ENCODE results near the gene PERCC1.

Gene PERCC1

GRCh38 chr16:1448536-1449116 lies 17.7 kb downstream of the PERCC1 start:
- DNase-seq (ENCODE audit: low read depth in 4 of 4, low spot score in 1 of 4) = no peak

- DNase-seq (ENCODE audit: low read depth in 4 of 4, low spot score in 1 of 4) = no peak
These were observed 18.4 kb downstream of the PERCC1 start for GRCh38 chr16:1449201-1449788.

GRCh38 chr16:1450218-1450617 lies 19.3 kb downstream of the PERCC1 start:
- no peak for DNase-seq (ENCODE audit: low read depth in 4 of 4, low spot score in 1 of 4)

GRCh38 chr16:1450841-1451240 lies 20.0 kb downstream of the PERCC1 start:
- DNase-seq (ENCODE audit: low read depth in 4 of 4, low spot score in 1 of 4) = no peak

GRCh38 chr16:1451702-1452392 lies 21.0 kb downstream of the PERCC1 start:
- DNase-seq (ENCODE audit: low read depth in 4 of 4, low spot score in 1 of 4) = no peak

- no peak for DNase-seq (ENCODE audit: low read depth in 4 of 4, low spot score in 1 of 4)
These were observed 21.7 kb downstream of the PERCC1 start for GRCh38 chr16:1452530-1452929.

- DNase-seq (ENCODE audit: low read depth in 4 of 4, low spot score in 1 of 4) = no peak
These were observed 22.4 kb downstream of the PERCC1 start for GRCh38 chr16:1453316-1453715.

- DNase-seq (ENCODE audit: low read depth in 4 of 4, low spot score in 1 of 4) = no peak
These were observed 23.7 kb downstream of the PERCC1 start for GRCh38 chr16:1454561-1454960.

GRCh38 chr16:1455190-1456171 lies 24.6 kb downstream of the PERCC1 start:
- DNase-seq (ENCODE audit: low read depth in 4 of 4, low spot score in 1 of 4) = no peak

- no peak for DNase-seq (ENCODE audit: low read depth in 4 of 4, low spot score in 1 of 4)
These were observed 26.1 kb downstream of the PERCC1 start for GRCh38 chr16:1456951-1457350.

- DNase-seq (ENCODE audit: low read depth in 4 of 4, low spot score in 1 of 4) = no peak
These were observed 26.8 kb downstream of the PERCC1 start for GRCh38 chr16:1457489-1458245.

GRCh38 chr16:1458336-1458976 lies 27.6 kb downstream of the PERCC1 start:
- no peak for DNase-seq (ENCODE audit: low read depth in 4 of 4, low spot score in 1 of 4)

GRCh38 chr16:1458977-1459341 lies 28.1 kb downstream of the PERCC1 start:
- no peak for DNase-seq (ENCODE audit: low read depth in 4 of 4, low spot score in 1 of 4)

- no peak for DNase-seq (ENCODE audit: low read depth in 4 of 4, low spot score in 1 of 4)
These were observed 29.1 kb downstream of the PERCC1 start for GRCh38 chr16:1459967-1460366.

GRCh38 chr16:1460602-1461138 lies 29.8 kb downstream of the PERCC1 start:
- DNase-seq (ENCODE audit: low read depth in 4 of 4, low spot score in 1 of 4) = no peak

- DNase-seq (ENCODE audit: low read depth in 4 of 4, low spot score in 1 of 4) = no peak
These were observed 30.3 kb downstream of the PERCC1 start for GRCh38 chr16:1461146-1461545.

- DNase-seq (ENCODE audit: low read depth in 4 of 4, low spot score in 1 of 4) = no peak
These were observed 33.5 kb downstream of the PERCC1 start for GRCh38 chr16:1464196-1464893.

- DNase-seq (ENCODE audit: low read depth in 4 of 4, low spot score in 1 of 4) = no peak
These were observed 34.2 kb downstream of the PERCC1 start for GRCh38 chr16:1464894-1465566.

- DNase-seq (ENCODE audit: low read depth in 4 of 4, low spot score in 1 of 4) = no peak
These were observed 34.7 kb downstream of the PERCC1 start for GRCh38 chr16:1465567-1465915.
